Trophoblast cell (in vitro differentiated cells and primary cell): ENCODE data around the gene MACROD2.
"Not testable (repeated sequence)": the region's sequence is repeated elsewhere in the genome, so short reads cannot be mapped to it uniquely, and the experiment has no call there.

ENCODE experiments used
- DNase-seq, 2 donors: peaks; one replicate each; pipeline ENCODE4 v3.0.0-alpha.2; 2016
- H2AFZ ChIP-seq: 2 replicates; pipeline ENCODE4 v1.6.1; 2013; ENCODE audit warnings: low read length, moderate library complexity, mild to moderate bottlenecking; ENCODE audit not compliant: insufficient read depth, poor library complexity
- H2AK5ac ChIP-seq: 2 replicates; pipeline ENCODE4 v1.6.1; 2013; ENCODE audit warnings: mild to moderate bottlenecking, low read length
- H2BK120ac ChIP-seq: 2 replicates; pipeline ENCODE4 v1.6.1; 2013; ENCODE audit warnings: low read length, mild to moderate bottlenecking, moderate library complexity; ENCODE audit not compliant: insufficient read depth, poor library complexity
- H2BK12ac ChIP-seq: 2 replicates; pipeline ENCODE4 v1.6.1; 2013; ENCODE audit warnings: mild to moderate bottlenecking, low read length, moderate library complexity
- H2BK5ac ChIP-seq: 2 replicates; pipeline ENCODE4 v1.6.1; 2013; ENCODE audit warnings: low read length, low read depth, moderate library complexity, mild to moderate bottlenecking; ENCODE audit not compliant: poor library complexity
- H3K14ac ChIP-seq: 2 replicates; pipeline ENCODE4 v1.6.1; 2013; ENCODE audit warnings: mild to moderate bottlenecking, low read length
- H3K18ac ChIP-seq: 2 replicates; pipeline ENCODE4 v1.6.1; 2013; ENCODE audit warnings: mild to moderate bottlenecking, low read length
- H3K23ac ChIP-seq: 2 replicates; pipeline ENCODE4 v1.6.1; 2013; ENCODE audit warnings: low read length
- H3K27ac ChIP-seq: 2 replicates; pipeline ENCODE4 v1.5.1; 2013; ENCODE audit warnings: low read depth, mild to moderate bottlenecking, inconsistent platforms, low read length, moderate library complexity
- H3K27me3 ChIP-seq: 2 replicates; pipeline ENCODE4 v1.6.1; 2013; ENCODE audit warnings: inconsistent platforms, mild to moderate bottlenecking, low read length, moderate library complexity; ENCODE audit not compliant: insufficient read depth
- H3K36me3 ChIP-seq, 2 experiments: 1 replicate in 1 of 2; 2 replicates in 1 of 2; pipeline ENCODE4 v1.6.1; 2013; ENCODE audit warnings: low read length in 2 of 2, mild to moderate bottlenecking in 2 of 2, moderate library complexity in 1 of 2; ENCODE audit not compliant: insufficient read depth in 2 of 2, control insufficient read depth in 1 of 2
- H3K4ac ChIP-seq: 2 replicates; pipeline ENCODE4 v1.6.1; 2013; ENCODE audit warnings: low read depth, mild to moderate bottlenecking, low read length, moderate library complexity
- H3K4me1 ChIP-seq, 2 experiments: 1 replicate in 1 of 2; 2 replicates in 1 of 2; pipeline ENCODE4 v1.6.1; 2013; ENCODE audit warnings: low read length in 2 of 2, mild to moderate bottlenecking in 2 of 2, moderate library complexity in 1 of 2; ENCODE audit not compliant: insufficient read depth in 2 of 2, control insufficient read depth in 1 of 2
- H3K4me2 ChIP-seq: 2 replicates; pipeline ENCODE4 v1.6.1; 2013; ENCODE audit warnings: inconsistent platforms, mild to moderate bottlenecking, low read length, moderate library complexity
- H3K4me3 ChIP-seq: 2 replicates; pipeline ENCODE4 v1.5.1; 2013; ENCODE audit warnings: mild to moderate bottlenecking, low read depth, low read length, inconsistent platforms
- H3K79me1 ChIP-seq: one replicate; pipeline ENCODE4 v1.6.1; 2013; ENCODE audit warnings: low read length
- H3K79me2 ChIP-seq: 2 replicates; pipeline ENCODE4 v1.6.1; 2013; ENCODE audit warnings: low read length, mild to moderate bottlenecking; ENCODE audit not compliant: control insufficient read depth, insufficient read depth, poor library complexity
- H3K9ac ChIP-seq: 2 replicates; pipeline ENCODE4 v1.6.1; 2013; ENCODE audit warnings: mild to moderate bottlenecking, low read length
- H3K9me3 ChIP-seq: 2 replicates; pipeline ENCODE4 v1.6.1; 2013; ENCODE audit warnings: low read depth, mild to moderate bottlenecking, control low read depth, inconsistent platforms, low read length; ENCODE audit not compliant: insufficient read depth
- H4K12ac ChIP-seq: 2 replicates; pipeline ENCODE4 v1.6.1; 2013; ENCODE audit warnings: low read depth, mild to moderate bottlenecking, low read length, moderate library complexity
- H4K8ac ChIP-seq: 2 replicates; pipeline ENCODE4 v1.6.1; 2013; ENCODE audit warnings: low read depth, mild to moderate bottlenecking, low read length, moderate library complexity
- H4K91ac ChIP-seq: one replicate; pipeline ENCODE4 v1.6.1; 2013; ENCODE audit warnings: low read depth, mild to moderate bottlenecking, low read length, moderate library complexity
- WGBS: extraction: QIAGEN DNeasy Blood & Tissue Kit; methylation state at CpG from one replicate; pipeline ENCODE4 v1.1.7; 2013; ENCODE audit warnings: missing lambda C conversion rate; ENCODE audit not compliant: insufficient read length, insufficient coverage; ENCODE audit errors: extremely low coverage; 5-methylcytosine and 5-hydroxymethylcytosine counted together

MACROD2 gene

GRCh38 chr20:14454296-14454695, 459.0 kb downstream of the MACROD2 start:
- H3K27me3 ChIP-seq = no peaks in the 10 kb centered on the region
- no peak overlapping the region for H2AFZ ChIP-seq
- no peak overlapping the region for H3K27ac ChIP-seq
- no CpG with 5 or more reads among the region's 1 CpG for WGBS
- H3K4me3 ChIP-seq = no peak overlapping the region
- H4K8ac ChIP-seq = no peak overlapping the region
- H3K4me1 ChIP-seq = peaks cover 0 to 2% of the 10 kb centered on the region in 2 experiments
- no peak overlapping the region for H3K9ac ChIP-seq
- no peak for DNase-seq
- no peak overlapping the region for H3K4me2 ChIP-seq
- no peaks in the 10 kb centered on the region for H3K36me3 ChIP-seq
- no peak overlapping the region for H3K23ac ChIP-seq
- H4K91ac ChIP-seq = no peak overlapping the region
- H3K9me3 ChIP-seq = peaks cover 3% of the 10 kb centered on the region
- no peak overlapping the region for H2BK120ac ChIP-seq
- H2BK12ac ChIP-seq = no peak overlapping the region
- H3K4ac ChIP-seq = no peak overlapping the region
- H3K79me1 ChIP-seq = no peaks in the 10 kb centered on the region
- H3K79me2 ChIP-seq = no peaks in the 10 kb centered on the region
- no peak overlapping the region for H2AK5ac ChIP-seq
- no peak overlapping the region for H3K14ac ChIP-seq
- H3K18ac ChIP-seq = no peak overlapping the region
- no peak overlapping the region for H4K12ac ChIP-seq
- H2BK5ac ChIP-seq = no peak overlapping the region

- not testable (repeated sequence) for H2BK5ac ChIP-seq, H3K4me3 ChIP-seq, H3K27me3 ChIP-seq, H2BK12ac ChIP-seq, H2AFZ ChIP-seq, H3K18ac ChIP-seq, H3K4me2 ChIP-seq, H2BK120ac ChIP-seq, H3K14ac ChIP-seq, H3K9me3 ChIP-seq, DNase-seq, H3K4me1 ChIP-seq, H3K27ac ChIP-seq, H3K23ac ChIP-seq, H3K36me3 ChIP-seq, H3K79me2 ChIP-seq, H4K12ac ChIP-seq, H4K8ac ChIP-seq, H3K9ac ChIP-seq, H3K4ac ChIP-seq, H2AK5ac ChIP-seq, H4K91ac ChIP-seq, H3K79me1 ChIP-seq
- WGBS = no CpG with 5 or more reads among the region's 17 CpGs
These were observed 471.9 kb downstream of the MACROD2 start for GRCh38 chr20:14467104-14467827.

- Histone ChIP-seq H4K12ac (no peak overlapping the region), H3K18ac (no peak overlapping the region), H3K4ac (no peak overlapping the region), H3K9ac (no peak overlapping the region), H4K91ac (no peak overlapping the region), H3K27ac (no peak overlapping the region), H3K4me1 (no peaks in the 10 kb centered on the region), H2AK5ac (no peak overlapping the region), H2BK120ac (no peak overlapping the region), H4K8ac (no peak overlapping the region), H3K79me2 (no peaks in the 10 kb centered on the region), H2BK5ac (no peak overlapping the region), H3K4me3 (no peak overlapping the region), H3K23ac (no peak overlapping the region), H3K9me3 (no peaks in the 10 kb centered on the region), H3K27me3 (no peaks in the 10 kb centered on the region), H2BK12ac (no peak overlapping the region), H2AFZ (no peak overlapping the region), H3K79me1 (no peaks in the 10 kb centered on the region), H3K36me3 (no peaks in the 10 kb centered on the region), H3K4me2 (no peak overlapping the region), H3K14ac (no peak overlapping the region)
- no CpG with 5 or more reads among the region's 12 CpGs for WGBS
- DNase-seq = no peak
These were observed 475.0 kb downstream of the MACROD2 start for GRCh38 chr20:14470231-14470899.

- H3K27me3 ChIP-seq = no peaks in the 10 kb centered on the region
- no peak overlapping the region for H3K23ac ChIP-seq
- WGBS = no CpG with 5 or more reads among the region's 10 CpGs
- H4K8ac ChIP-seq = no peak overlapping the region
- no peak for DNase-seq
- H3K4me2 ChIP-seq = no peak overlapping the region
- no peak overlapping the region for H2BK120ac ChIP-seq
- H2AK5ac ChIP-seq = no peak overlapping the region
- no peak overlapping the region for H2BK5ac ChIP-seq
- no peaks in the 10 kb centered on the region for H3K79me2 ChIP-seq
- H2AFZ ChIP-seq = no peak overlapping the region
- no peaks in the 10 kb centered on the region for H3K4me1 ChIP-seq
- no peak overlapping the region for H2BK12ac ChIP-seq
- no peak overlapping the region for H3K18ac ChIP-seq
- no peak overlapping the region for H3K27ac ChIP-seq
- no peak overlapping the region for H3K14ac ChIP-seq
- H4K12ac ChIP-seq = no peak overlapping the region
- no peaks in the 10 kb centered on the region for H3K36me3 ChIP-seq
- no peak overlapping the region for H3K4me3 ChIP-seq
- no peak overlapping the region for H3K4ac ChIP-seq
- no peak overlapping the region for H4K91ac ChIP-seq
- no peaks in the 10 kb centered on the region for H3K79me1 ChIP-seq
- H3K9me3 ChIP-seq = no peaks in the 10 kb centered on the region
- no peak overlapping the region for H3K9ac ChIP-seq
These were observed 475.8 kb downstream of the MACROD2 start for GRCh38 chr20:14470977-14471661.
